ENCODE results near the gene FIBP. TPM values are rescaled to one million over a fixed set of nuclear protein-coding genes. Genes with fewer than 3 reads are reported as not detected.
A peak's percentile ranks its signal among the peaks of the same experiment; 100 is the strongest.

The FIBP gene
- total and polyA plus RNA-seq, 2 of the 8 experiments (the other 6 are each of a cell fraction or from before 2014, with no cell fraction given), result 74.3 to 173 TPM

GRCh38 chr11:65898656-65899355 is 10.5 kb upstream of the FIBP start:
- H2AFZ ChIP-seq (ENCODE audit: low read length), result no peak overlapping the region; the same call in 1 of the 2 replicates
- no peak overlapping the region for H3K27ac ChIP-seq (ENCODE audit: low read depth, low read length)

More at GRCh38 chr11:65898656-65899355, 10.5 kb upstream of the FIBP start:
- Histone ChIP-seq H4K8ac (ENCODE audit: extremely low read depth, insufficient read depth, low read length) (peak overlapping the region; percentile 91), H3K36me3 (ENCODE audit: control insufficient read depth in 2 of 4, insufficient read depth in 4 of 4, low read length in 3 of 4) (no peaks in the 10 kb centered on the region), H3K79me1 (ENCODE audit: low read depth, low read length) (no peaks in the 10 kb centered on the region; the same call in 1 of the 2 replicates), H4K20me1 (replicated peaks in 1 of 2; ENCODE audit: control insufficient read depth in 1 of 2, insufficient read depth in 2 of 2, low read length in 2 of 2) (peaks cover 0 to 4% of the 10 kb centered on the region in 2 experiments), H2BK12ac (ENCODE audit: low read depth, low read length) (no peak overlapping the region), H3K4ac (replicated peaks; ENCODE audit: insufficient read length, low read depth, low read length) (no peak overlapping the region), H3K4me1 (replicated peaks in 1 of 4; ENCODE audit: control insufficient read depth in 3 of 4, insufficient read depth in 4 of 4, low read length in 3 of 4) (peaks cover 3 to 11% (median 8%) of the 10 kb centered on the region in 4 experiments; a peak in 6 of 7 replicates), H3K56ac (replicated peaks; ENCODE audit: insufficient read length, low read depth, low read length) (no peak overlapping the region), H3K14ac (ENCODE audit: insufficient read length) (no peak overlapping the region), H3K18ac (ENCODE audit: extremely low read depth, low read length) (peak overlapping the region; percentile 87), H3K4me2 (ENCODE audit: insufficient read depth in 1 of 2, low read depth in 2 of 2, low read length in 2 of 2) (peak overlapping the region; percentile 78 to 89), H2BK5ac (ENCODE audit: low read depth, low read length) (peak overlapping the region; percentile 16; the same call in 1 of the 2 replicates), H3K4me3 (ENCODE audit: extremely low read depth in 1 of 4, insufficient read depth in 2 of 4, low read depth in 3 of 4, low read length in 4 of 4) (peak overlapping the region; percentile 39 to 71 (median 52)), H3K9me3 (ENCODE audit: insufficient read depth in 2 of 2, low read depth in 1 of 2, low read length in 1 of 2) (no peaks in the 10 kb centered on the region), H2BK120ac (replicated peaks; ENCODE audit: low read depth, low read length) (peak overlapping the region; percentile 95), H3K27me3 (replicated peaks in 1 of 4; ENCODE audit: control insufficient read depth in 3 of 4, extremely low read depth in 1 of 4, insufficient read depth in 3 of 4, low read length in 3 of 4) (peaks cover 15 to 41% (median 35%) of the 10 kb centered on the region in 4 experiments), H4K5ac (ENCODE audit: insufficient read length, low read depth, low read length) (no peak overlapping the region), H2BK15ac (ENCODE audit: low read length) (no peak overlapping the region), H2AK5ac (ENCODE audit: low read depth, low read length) (peak overlapping the region; percentile 65; the same call in 1 of the 2 replicates), H4K91ac (replicated peaks; ENCODE audit: insufficient read length, low read length) (peak overlapping the region; percentile 80), H2BK20ac (ENCODE audit: low read length) (no peak overlapping the region), H3K9ac (replicated peaks in 1 of 4; ENCODE audit: extremely low read depth in 1 of 4, low read depth in 3 of 4, low read length in 3 of 4) (peak overlapping the region in 3 of 4 experiments; percentile 13 to 43 (median 13); a peak in 2 of 7 replicates), H3K79me2 (ENCODE audit: control insufficient read depth in 1 of 2, insufficient read depth in 2 of 2, low read length in 2 of 2) (no peaks in the 10 kb centered on the region), H3K23ac (ENCODE audit: insufficient read length) (no peak overlapping the region), H3K23me2 (ENCODE audit: low read depth, low read length) (peaks cover 9% of the 10 kb centered on the region; the same call in 1 of the 2 replicates)
- POLR2A ChIA-PET (ENCODE audit: partially characterized antibody), result interaction anchor here (1.1 to 3.7 kb wide), 7 partner anchors 8 to 187 kb away, joined by 3 to 18 read pairs (median 5); partner anchors contain the start of genes BANF1, CCDC85B, CFL1 and EFEMP2
- no peak for TF ChIP-seq CHD1 (IDR thresholded peaks at IDR 0.05; ENCODE audit: low read depth, low read length)
- TF ChIP-seq TBP (IDR thresholded peaks at IDR 0.05; ENCODE audit: low read depth, low read length), result no peak
- no peak for TF ChIP-seq HDAC6 (IDR thresholded peaks at IDR 0.05; ENCODE audit: low read depth, low read length)
- no peak for TF ChIP-seq CBX5 (IDR thresholded peaks at IDR 0.05; ENCODE audit: low read depth, low read length)
- TF ChIP-seq SIN3A (conservative IDR thresholded peaks at IDR 0.05 in 1 of 2, IDR thresholded peaks at IDR 0.05 in 1 of 2; ENCODE audit: low read depth in 1 of 2, low read length in 2 of 2), result no peak
- TF ChIP-seq SP1 (IDR thresholded peaks at IDR 0.05; ENCODE audit: low read depth, low read length), result no peak
- no peak for TF ChIP-seq TCF12 (IDR thresholded peaks at IDR 0.05; ENCODE audit: low read depth, low read length)
- TF ChIP-seq KDM5A (IDR thresholded peaks at IDR 0.05; ENCODE audit: low read length), result no peak
- TF ChIP-seq GABPA (IDR thresholded peaks at IDR 0.05; ENCODE audit: borderline replicate concordance, insufficient read depth, low read length), result no peak
- no peak for TF ChIP-seq NANOG (IDR thresholded peaks at IDR 0.05; ENCODE audit: insufficient read depth, low read depth, low read length, poor library complexity, severe bottlenecking)
- no peak for TF ChIP-seq KDM1A (IDR thresholded peaks at IDR 0.05; ENCODE audit: borderline replicate concordance, low read length)
- no peak for TF ChIP-seq CEBPB (IDR thresholded peaks at IDR 0.05; ENCODE audit: low read depth, low read length)
- WGBS, 2 experiments (ENCODE audit: extremely low coverage in 1 of 2, insufficient coverage in 1 of 2, insufficient read length in 1 of 2, insufficient replicate concordance in 2 of 2, low coverage in 1 of 2, low lambda C conversion rate in 2 of 2, missing lambda C conversion rate in 1 of 2), result 24% methylated on average over 28 of the region's 28 CpGs; no CpG with 5 or more reads in 1 of the 2 experiments
- CTCF ChIA-PET (ENCODE audit: partially characterized antibody), result interaction anchor here (0.7 to 9.7 kb wide), 11 partner anchors 11 to 305 kb away, joined by 3 to 150 read pairs (median 3); partner anchors contain the start of genes CCDC85B, FIBP and MUS81
- FAIRE-seq, result no peak
- DNase-seq (ENCODE audit: low read depth in 1 of 2, low spot score in 2 of 2), result no peak
